Heart left ventricle (tissue), 16 donors: ENCODE results near the gene GRM8. TPM values are rescaled to one million over a fixed set of nuclear protein-coding genes. Genes with fewer than 3 reads are reported as not detected.
"Not testable (repeated sequence)": the region's sequence is repeated elsewhere in the genome, so short reads cannot be mapped to it uniquely, and the experiment has no call there.

ENCODE experiments used
- ATAC-seq, 4 donors: fragments of 200-7000 bp; cut with Tn5 transposase; one replicate each; pipeline ENCODE4 v1.9.1; 2020 to 2022; ENCODE audit warnings: moderate library complexity in 4 of 4, mild to moderate bottlenecking in 3 of 4, moderate number of reproducible peaks in 1 of 4
- DNase-seq, 5 donors: peaks; one replicate each; pipeline ENCODE4 v3.0.0-alpha.2; 2020
- H3K27ac ChIP-seq, 12 donors: fragments of 200-600 bp; sonication (generic) in 4 of 12; one replicate each; pipeline versions ENCODE4 v1.5.0 to v1.8.0; 2016 to 2022; ENCODE audit warnings: mild to moderate bottlenecking in 2 of 12
- H3K27me3 ChIP-seq, 9 donors: fragments of 200-600 bp; sonication (generic) in 2 of 9; one replicate each; pipeline versions ENCODE4 v1.5.1 to v1.8.0; 2016 to 2022; ENCODE audit warnings: mild to moderate bottlenecking in 3 of 9
- H3K36me3 ChIP-seq, 9 donors: fragments of 200-600 bp; sonication (generic) in 2 of 9; one replicate each; pipeline versions ENCODE4 v1.5.0 to v1.8.0; 2018 to 2022; ENCODE audit warnings: mild to moderate bottlenecking in 2 of 9
- H3K4me1 ChIP-seq, 12 donors: fragments of 200-600 bp; sonication (generic) in 4 of 12; one replicate each; pipeline versions ENCODE4 v1.5.0 to v1.8.0; 2016 to 2022; ENCODE audit warnings: mild to moderate bottlenecking in 3 of 12
- H3K4me3 ChIP-seq, 12 donors: fragments of 200-600 bp; sonication (generic) in 4 of 12; one replicate each; pipeline versions ENCODE4 v1.5.0 to v1.8.0; 2017 to 2022; ENCODE audit warnings: mild to moderate bottlenecking in 9 of 12, moderate library complexity in 4 of 12
- H3K9me3 ChIP-seq, 12 donors: fragments of 200-600 bp; sonication (generic) in 4 of 12; one replicate each; pipeline versions ENCODE4 v1.5.0 to v1.8.0; 2016 to 2022; ENCODE audit warnings: mild to moderate bottlenecking in 1 of 12
- CTCF ChIP-seq, 12 donors: fragments of 200-600 bp; sonication (generic) in 4 of 12; IDR thresholded peaks; one replicate each; pipeline versions ENCODE4 v1.5.0 to v1.8.0; 2018 to 2022; ENCODE audit warnings: antibody characterized with exemption in 12 of 12, mild to moderate bottlenecking in 5 of 12
- POLR2A ChIP-seq, 2 donors: fragments of 450-650 bp; IDR thresholded peaks; one replicate each; pipeline ENCODE4 v1.6.1; 2017; ENCODE audit warnings: antibody characterized with exemption in 2 of 2, mild to moderate bottlenecking in 2 of 2, moderate library complexity in 2 of 2
- WGBS, 4 donors: extraction: QIAGEN DNeasy Blood & Tissue Kit in 2 of 4; methylation state at CpG; one replicate each; pipeline versions ENCODE4 v1.1.5 to v1.1.7; 2013 to 2018; 5-methylcytosine and 5-hydroxymethylcytosine counted together
- intact Hi-C, 10 donors: fragments of 100-400 bp; cut with DNase I; formaldehyde crosslinking; loops; one replicate each; pipeline versions ENCODE4 v1.11.1 to v1.14.2; 2022
- polyA plus RNA-seq, 2 donors: library from polyadenylated mRNA; stranded (reverse); fragments of 200-250 nt; gene quantifications; one replicate each; pipeline ENCODE4 v1.2.3, GENCODE V29; 2013
- total RNA-seq, 9 donors: library from RNA; depleted of rRNA in 2 of 9; stranded (reverse); fragments of >200 nt in 2 of 9; fragmentation: NEBNext Ultra II Directional in 3 of 9; extraction: Animal tissue kit (Norgen Biotek cat#: 25700) in 3 of 9; gene quantifications; one replicate each; pipeline versions ENCODE4 v1.1.0 to v1.2.4, GENCODE V29; 2016 to 2023
- donor health status: ischemic (EF 13 %, LVEDD 7.1; RV severe dilation, severe dysfunction).
- donor health status: healthy with polysubstance abuse.
- donor health status: DM: no; HTN: yes; CAD: no.
- donor health status: DM: no; HTN: no; CAD: no.
- donor health status: ischemic (EF 25% LVEDD 6.9; RV normal size, moderate dysfunction).
- donor health status: ischemic (EF 25% LVEDD 5.7; RV mildly dilated, moderate dysfunction).
- donor health status: healthy.
- donor health status: DM: yes; HTN: yes; CAD: no.
- donor health status: ischemic (EF 35%, LVEDD 5.7; RV mildly dilated, moderate dysfunction).
- donor health status: nonischemic (EF 11% LVEDD 7.7; RV severe dilation, severe dysfunction).
- donor health status: DM: yes; HTN: yes; CAD: no.
- donor health status: PGD.
- donor health status: ischemic (EF 29% LVEDD 5.4; RV normal size, mild dysfunction).
- donor health status: nonischemic (EF 23%, LVEDD 6.1; RV moderate dilation, normal function).

The GRM8 gene
- total and polyA plus RNA-seq, 11 donors: 0.21 to 0.75 (median 0.32) TPM; not detected in 5

GRCh38 chr7:126901041-126901765 is 351.5 kb downstream of the GRM8 start:
- H3K4me1 ChIP-seq, H3K9me3 ChIP-seq, H3K27ac ChIP-seq, H3K4me3 ChIP-seq, ATAC-seq, H3K36me3 ChIP-seq, intact Hi-C loops, DNase-seq, H3K27me3 ChIP-seq: not testable (repeated sequence)
- WGBS, 4 donors: 18 to 23% (median 20%) methylated on average over 6 of the region's 6 CpGs

GRCh38 chr7:126887980-126888379 is 364.8 kb downstream of the GRM8 start:
- H3K36me3 ChIP-seq, H3K27me3 ChIP-seq, ATAC-seq, H3K27ac ChIP-seq, intact Hi-C loops, H3K4me3 ChIP-seq, DNase-seq, H3K9me3 ChIP-seq, H3K4me1 ChIP-seq: not testable (repeated sequence)
- 50 to 68% (median 60%) methylated on average over 1 of the region's 1 CpG for WGBS, 4 donors

- H3K9me3 ChIP-seq, H3K4me3 ChIP-seq, DNase-seq, ATAC-seq, H3K27me3 ChIP-seq, H3K27ac ChIP-seq, intact Hi-C loops, H3K36me3 ChIP-seq, H3K4me1 ChIP-seq: not testable (repeated sequence)
- WGBS, 4 donors: 38 to 59% (median 54%) methylated on average over 4 of the region's 4 CpGs
Measured at GRCh38 chr7:126887560-126887959, 365.2 kb downstream of the GRM8 start.

GRCh38 chr7:126882730-126883129 is 370.0 kb downstream of the GRM8 start:
- H3K9me3 ChIP-seq, H3K27me3 ChIP-seq, H3K4me1 ChIP-seq, DNase-seq, H3K27ac ChIP-seq, intact Hi-C loops, H3K4me3 ChIP-seq, H3K36me3 ChIP-seq, ATAC-seq: not testable (repeated sequence)
- 85 to 100% (median 95%) methylated on average over 1 of the region's 1 CpG for WGBS, 4 donors

GRCh38 chr7:126881908-126882307 is 370.8 kb downstream of the GRM8 start:
- H3K27me3 ChIP-seq, ATAC-seq, H3K9me3 ChIP-seq, H3K27ac ChIP-seq, H3K36me3 ChIP-seq, H3K4me3 ChIP-seq, H3K4me1 ChIP-seq, DNase-seq, intact Hi-C loops: not testable (repeated sequence)
- WGBS, 4 donors: 32 to 43% (median 39%) methylated on average over 2 of the region's 2 CpGs

GRCh38 chr7:126881315-126881714 is 371.4 kb downstream of the GRM8 start:
- no peaks in the 10 kb centered on the region for H3K27me3 ChIP-seq
- no peaks in the 10 kb centered on the region for H3K4me1 ChIP-seq
- intact Hi-C loops: no loop called here
- no peak for DNase-seq
- WGBS, 4 donors: 72 to 73% (median 72%) methylated on average over 4 of the region's 4 CpGs
- no peaks in the 10 kb centered on the region for H3K9me3 ChIP-seq
- TF ChIP-seq CTCF (IDR thresholded peaks at IDR 0.05): no peak
- no peak for TF ChIP-seq POLR2A (IDR thresholded peaks at IDR 0.05)
- H3K36me3 ChIP-seq: no peaks in the 10 kb centered on the region
- ATAC-seq: no peak
- H3K4me3 ChIP-seq: no peak overlapping the region
- H3K27ac ChIP-seq: no peak overlapping the region

GRCh38 chr7:126876536-126876935 is 376.2 kb downstream of the GRM8 start:
- not testable (repeated sequence) for H3K9me3 ChIP-seq, ATAC-seq, DNase-seq, H3K36me3 ChIP-seq, H3K27me3 ChIP-seq, H3K27ac ChIP-seq, H3K4me3 ChIP-seq, H3K4me1 ChIP-seq
- intact Hi-C loops: loop anchor here in 1 of 10 donors (10.0 kb wide), 1 partner anchor 1042 kb away; no protein-coding TSS in a partner anchor
- WGBS, 4 donors: 63 to 65% (median 64%) methylated on average over 3 of the region's 3 CpGs
